ENCODE measurements around the gene JCAD.

DNA sequence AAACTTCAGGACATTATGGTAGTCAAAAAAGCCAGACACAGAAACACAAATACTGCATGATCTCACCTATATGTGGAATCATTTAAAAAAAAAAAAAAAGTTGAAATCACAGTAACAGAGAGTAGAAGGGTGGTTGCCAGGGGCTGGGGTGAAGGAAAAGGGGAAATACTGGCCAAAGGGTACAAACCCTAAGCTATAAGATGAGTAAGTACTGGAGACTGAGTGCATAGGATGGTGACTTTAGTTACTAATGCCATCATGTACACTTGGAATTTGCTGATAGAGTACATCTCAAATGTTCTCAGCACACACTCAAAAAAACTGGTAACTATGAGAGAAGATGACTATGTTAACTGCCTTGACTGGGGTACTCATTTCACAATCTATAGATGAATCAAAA is 39.9 kb downstream of the JCAD start:
- TF ChIP-seq, protein P1, sequence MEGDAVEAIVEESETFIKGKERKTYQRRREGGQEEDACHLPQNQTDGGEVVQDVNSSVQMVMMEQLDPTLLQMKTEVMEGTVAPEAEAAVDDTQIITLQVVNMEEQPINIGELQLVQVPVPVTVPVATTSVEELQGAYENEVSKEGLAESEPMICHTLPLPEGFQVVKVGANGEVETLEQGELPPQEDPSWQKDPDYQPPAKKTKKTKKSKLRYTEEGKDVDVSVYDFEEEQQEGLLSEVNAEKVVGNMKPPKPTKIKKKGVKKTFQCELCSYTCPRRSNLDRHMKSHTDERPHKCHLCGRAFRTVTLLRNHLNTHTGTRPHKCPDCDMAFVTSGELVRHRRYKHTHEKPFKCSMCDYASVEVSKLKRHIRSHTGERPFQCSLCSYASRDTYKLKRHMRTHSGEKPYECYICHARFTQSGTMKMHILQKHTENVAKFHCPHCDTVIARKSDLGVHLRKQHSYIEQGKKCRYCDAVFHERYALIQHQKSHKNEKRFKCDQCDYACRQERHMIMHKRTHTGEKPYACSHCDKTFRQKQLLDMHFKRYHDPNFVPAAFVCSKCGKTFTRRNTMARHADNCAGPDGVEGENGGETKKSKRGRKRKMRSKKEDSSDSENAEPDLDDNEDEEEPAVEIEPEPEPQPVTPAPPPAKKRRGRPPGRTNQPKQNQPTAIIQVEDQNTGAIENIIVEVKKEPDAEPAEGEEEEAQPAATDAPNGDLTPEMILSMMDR (IDR thresholded peaks at IDR 0.05 in 2 of 3, conservative IDR thresholded peaks at IDR 0.05 in 1 of 3; ENCODE audit: control insufficient read depth in 2 of 3, extremely low read depth in 1 of 3, insufficient read depth in 1 of 3, low read depth in 3 of 3, low read length in 3 of 3), result no peak
- TF ChIP-seq SIN3A (IDR thresholded peaks at IDR 0.05; ENCODE audit: low read depth, low read length), result no peak
- no peak for TF ChIP-seq CEBPB (IDR thresholded peaks at IDR 0.05; ENCODE audit: borderline replicate concordance in 1 of 2, low read depth in 2 of 2, low read length in 2 of 2)
- TF ChIP-seq POLR2AphosphoS5 (IDR thresholded peaks at IDR 0.05; ENCODE audit: low read length), result no peak
- TF ChIP-seq, protein P2, sequence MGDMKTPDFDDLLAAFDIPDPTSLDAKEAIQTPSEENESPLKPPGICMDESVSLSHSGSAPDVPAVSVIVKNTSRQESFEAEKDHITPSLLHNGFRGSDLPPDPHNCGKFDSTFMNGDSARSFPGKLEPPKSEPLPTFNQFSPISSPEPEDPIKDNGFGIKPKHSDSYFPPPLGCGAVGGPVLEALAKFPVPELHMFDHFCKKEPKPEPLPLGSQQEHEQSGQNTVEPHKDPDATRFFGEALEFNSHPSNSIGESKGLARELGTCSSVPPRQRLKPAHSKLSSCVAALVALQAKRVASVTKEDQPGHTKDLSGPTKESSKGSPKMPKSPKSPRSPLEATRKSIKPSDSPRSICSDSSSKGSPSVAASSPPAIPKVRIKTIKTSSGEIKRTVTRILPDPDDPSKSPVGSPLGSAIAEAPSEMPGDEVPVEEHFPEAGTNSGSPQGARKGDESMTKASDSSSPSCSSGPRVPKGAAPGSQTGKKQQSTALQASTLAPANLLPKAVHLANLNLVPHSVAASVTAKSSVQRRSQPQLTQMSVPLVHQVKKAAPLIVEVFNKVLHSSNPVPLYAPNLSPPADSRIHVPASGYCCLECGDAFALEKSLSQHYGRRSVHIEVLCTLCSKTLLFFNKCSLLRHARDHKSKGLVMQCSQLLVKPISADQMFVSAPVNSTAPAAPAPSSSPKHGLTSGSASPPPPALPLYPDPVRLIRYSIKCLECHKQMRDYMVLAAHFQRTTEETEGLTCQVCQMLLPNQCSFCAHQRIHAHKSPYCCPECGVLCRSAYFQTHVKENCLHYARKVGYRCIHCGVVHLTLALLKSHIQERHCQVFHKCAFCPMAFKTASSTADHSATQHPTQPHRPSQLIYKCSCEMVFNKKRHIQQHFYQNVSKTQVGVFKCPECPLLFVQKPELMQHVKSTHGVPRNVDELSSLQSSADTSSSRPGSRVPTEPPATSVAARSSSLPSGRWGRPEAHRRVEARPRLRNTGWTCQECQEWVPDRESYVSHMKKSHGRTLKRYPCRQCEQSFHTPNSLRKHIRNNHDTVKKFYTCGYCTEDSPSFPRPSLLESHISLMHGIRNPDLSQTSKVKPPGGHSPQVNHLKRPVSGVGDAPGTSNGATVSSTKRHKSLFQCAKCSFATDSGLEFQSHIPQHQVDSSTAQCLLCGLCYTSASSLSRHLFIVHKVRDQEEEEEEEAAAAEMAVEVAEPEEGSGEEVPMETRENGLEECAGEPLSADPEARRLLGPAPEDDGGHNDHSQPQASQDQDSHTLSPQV (IDR thresholded peaks at IDR 0.05), result no peak
- no peak for TF ChIP-seq MXI1 (IDR thresholded peaks at IDR 0.05; ENCODE audit: low read depth, low read length)
- TF ChIP-seq RAD51 (IDR thresholded peaks at IDR 0.05), result no peak
- TF ChIP-seq POLR2A (IDR thresholded peaks at IDR 0.05; ENCODE audit: low read depth, low read length), result no peak
- no peak for TF ChIP-seq RAD21 (IDR thresholded peaks at IDR 0.05; ENCODE audit: insufficient read depth, low read depth, low read length)
- TF ChIP-seq SMARCA5 (IDR thresholded peaks at IDR 0.05), result no peak

All from GM12878 (cell line).